GM19043 (cell line): ENCODE data around the gene MAVS.
"Not testable (repeated sequence)": the region's sequence is repeated elsewhere in the genome, so short reads cannot be mapped to it uniquely, and the experiment has no call there.

Source experiments
- ATAC-seq: cut with Tn5 transposase; IDR thresholded peaks from one replicate; pipeline ENCODE4 v1.9.1; 2021; ENCODE audit warnings: low read depth; ENCODE audit not compliant: unreplicated experiment

The MAVS gene

DNA sequence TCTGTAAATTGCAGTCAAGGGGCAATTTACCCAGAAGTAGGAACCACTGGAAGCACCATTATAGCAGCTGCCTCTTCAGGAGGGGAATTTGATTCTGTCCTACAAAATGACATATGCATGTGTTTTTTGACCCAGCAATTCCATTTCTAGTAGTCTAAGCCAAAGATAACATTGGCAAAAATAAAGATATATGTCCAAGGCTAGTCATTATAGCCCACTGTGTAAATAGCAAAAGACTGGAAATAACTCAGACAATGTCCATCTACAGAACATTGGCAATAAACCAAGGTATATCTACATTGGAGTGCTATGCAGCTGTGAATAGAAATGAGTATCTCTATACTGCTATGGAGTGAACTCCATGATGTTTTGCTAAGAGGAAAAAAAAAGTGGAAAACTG lies 30.0 kb downstream of the MAVS start:
- ATAC-seq, result no peak

DNA sequence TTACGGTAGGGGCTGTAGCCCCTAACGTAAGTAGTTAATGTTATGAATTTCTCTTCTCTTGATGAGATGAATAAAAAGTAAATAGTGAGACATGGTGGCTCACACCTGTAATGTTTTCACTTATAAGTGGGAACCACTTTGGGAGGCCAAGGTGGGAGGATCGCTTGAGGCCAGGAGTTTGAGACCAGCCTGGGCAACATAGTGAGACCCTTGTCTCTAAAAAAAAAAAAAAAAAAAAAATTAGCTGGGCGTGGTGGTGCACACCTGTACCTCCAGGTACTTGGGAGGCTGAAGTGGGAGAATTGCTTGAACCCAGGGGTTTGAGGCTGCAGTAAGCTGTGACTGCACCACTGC lies 32.3 kb downstream of the MAVS start:
- not testable (repeated sequence) for ATAC-seq

DNA sequence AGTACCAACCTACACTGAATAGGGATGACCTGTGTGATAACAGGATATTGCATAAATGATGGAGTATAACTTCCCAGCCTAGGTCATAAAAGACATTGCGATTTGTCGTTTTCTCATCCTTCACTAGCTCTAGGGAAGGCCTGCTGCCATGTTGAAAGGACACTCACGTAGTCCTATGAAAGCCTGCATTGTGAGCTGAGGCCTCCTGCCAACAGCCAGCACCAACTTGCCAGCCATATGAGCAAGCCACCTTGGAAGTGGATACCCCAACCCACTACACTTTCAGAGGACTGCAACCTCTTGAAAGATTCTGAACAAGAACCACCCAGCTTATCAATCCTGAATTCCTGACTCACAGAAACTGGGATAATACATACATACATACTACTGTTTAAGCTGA lies 39.1 kb downstream of the MAVS start:
- no peak for ATAC-seq

DNA sequence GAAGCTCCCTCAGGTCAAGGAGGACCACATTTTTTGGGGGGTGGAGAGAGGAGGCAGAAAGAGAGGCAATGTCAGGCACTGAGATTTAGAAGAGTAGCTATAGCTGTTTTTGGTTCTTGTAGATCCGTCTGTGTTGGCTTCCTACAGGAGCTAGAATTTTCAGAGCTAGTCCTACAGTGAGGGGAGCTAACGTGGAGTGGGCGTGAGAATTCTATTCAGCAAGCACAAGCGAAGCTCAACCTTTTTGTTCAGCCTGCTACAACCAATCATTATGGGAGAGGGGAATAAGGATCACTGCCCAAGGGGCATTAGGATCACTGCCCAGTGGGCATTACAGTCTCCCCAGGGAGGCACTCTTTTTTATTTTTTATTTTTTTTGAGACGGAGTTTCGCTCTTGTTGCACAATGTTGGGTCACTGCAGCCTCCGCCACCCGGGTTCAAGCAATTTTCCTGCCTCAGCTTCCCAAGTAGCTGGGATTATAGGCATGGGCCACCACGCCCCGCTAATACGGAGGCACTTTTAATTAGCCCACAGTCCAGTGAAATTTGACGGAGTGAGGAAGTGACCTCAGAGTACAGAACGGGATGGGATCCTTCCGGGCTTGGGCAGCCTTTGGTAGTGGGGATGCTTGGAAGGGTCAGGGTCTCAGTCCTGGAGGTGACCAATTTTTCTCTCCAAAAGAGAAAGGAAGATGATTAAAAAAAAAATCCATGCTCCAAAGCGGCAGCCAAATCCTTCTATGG lies 41.4 kb downstream of the MAVS start:
- no peak for ATAC-seq

DNA sequence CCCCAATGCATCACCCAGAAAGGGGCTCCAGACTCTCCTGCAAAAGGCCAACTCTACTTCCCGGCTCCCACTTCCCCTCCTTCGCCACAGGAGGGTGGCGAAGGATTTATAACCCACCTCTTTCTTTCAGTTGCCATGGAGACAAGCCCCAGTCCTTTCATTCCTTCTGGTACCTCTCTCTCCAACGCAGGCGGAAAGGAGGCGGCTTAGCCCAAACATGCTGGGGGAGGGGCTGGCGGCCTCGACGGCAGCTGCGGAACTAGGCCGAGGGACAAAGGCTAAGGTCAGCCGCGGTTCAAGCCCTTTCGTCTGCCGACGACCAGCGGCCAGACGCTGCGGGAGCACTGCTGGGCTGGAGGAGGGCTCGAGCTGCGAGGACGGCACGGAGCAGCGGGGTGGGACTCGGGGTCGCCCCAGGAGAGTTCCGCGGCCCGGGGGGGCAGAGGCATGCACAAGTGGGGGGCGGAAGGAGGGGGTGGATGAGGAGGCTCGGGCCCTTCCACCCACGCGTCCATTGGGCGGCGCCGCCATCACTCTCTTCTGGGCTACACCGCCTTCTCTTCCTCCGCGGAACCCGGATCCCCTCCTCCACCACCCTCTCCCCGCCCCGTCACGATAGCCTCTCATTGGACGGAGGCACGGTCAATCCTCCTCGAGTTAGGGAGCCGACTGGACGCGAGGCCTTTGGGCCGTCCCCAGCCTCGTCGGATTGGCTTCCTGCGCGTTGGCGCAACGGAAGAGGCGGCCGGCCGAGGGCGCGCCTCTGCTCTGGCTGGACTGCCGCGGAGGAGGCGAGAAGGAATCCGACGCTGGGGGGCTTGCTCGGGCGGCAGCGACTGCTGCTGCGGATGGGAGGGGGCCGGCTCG lies 42.2 kb downstream of the MAVS start, which contains the start of gene PANK2:
Gene PANK2, plus strand, starts transcription at position 766 of the 867 bp plus-strand sequence.
- peak; percentile 82 for ATAC-seq

DNA sequence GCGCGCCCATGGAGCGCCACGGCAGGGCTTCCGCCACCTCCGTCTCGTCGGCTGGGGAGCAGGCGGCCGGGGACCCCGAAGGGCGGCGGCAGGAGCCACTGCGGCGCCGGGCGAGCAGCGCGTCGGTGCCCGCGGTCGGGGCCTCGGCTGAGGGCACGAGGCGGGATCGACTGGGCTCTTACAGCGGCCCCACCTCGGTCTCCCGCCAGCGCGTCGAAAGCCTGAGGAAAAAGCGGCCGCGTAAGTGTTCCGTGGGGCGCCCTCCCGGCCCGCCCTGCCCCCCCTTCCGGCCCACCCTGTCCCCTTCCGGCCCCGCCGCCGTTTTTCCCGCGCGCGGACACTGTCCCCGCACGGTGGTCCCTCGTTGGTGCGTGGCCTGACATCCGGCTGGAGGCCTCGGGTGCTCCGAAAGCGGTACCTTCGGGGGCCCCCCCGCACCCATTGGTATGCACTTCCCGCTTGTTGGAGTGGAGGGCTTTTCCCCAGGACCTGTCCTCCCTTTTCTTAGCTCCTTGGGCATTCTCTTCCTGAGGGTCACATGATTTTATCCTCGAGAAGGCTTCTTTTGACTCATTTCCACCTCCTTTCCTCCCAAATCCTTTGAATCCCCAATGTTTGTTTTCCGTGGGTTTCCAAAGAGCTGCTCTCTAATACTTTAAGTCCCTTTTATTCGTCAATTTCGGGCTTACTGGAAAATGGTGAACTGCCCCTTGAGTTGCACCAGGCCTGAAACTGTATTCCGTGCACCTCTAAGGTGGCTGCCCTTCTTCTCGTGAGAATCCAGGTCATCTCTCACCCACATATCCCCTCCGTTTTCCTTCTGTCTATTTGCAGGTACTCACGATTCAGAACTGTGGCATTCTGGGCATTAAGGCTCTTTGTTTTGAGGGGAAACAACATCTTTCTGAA lies 43.1 kb downstream of the MAVS start:
- no peak for ATAC-seq

- no peak for ATAC-seq
Measured at GRCh38 chr20:3890398-3890751, 43.7 kb downstream of the MAVS start.

GRCh38 chr20:3890999-3891929 lies 44.6 kb downstream of the MAVS start:
- ATAC-seq, result no peak

DNA sequence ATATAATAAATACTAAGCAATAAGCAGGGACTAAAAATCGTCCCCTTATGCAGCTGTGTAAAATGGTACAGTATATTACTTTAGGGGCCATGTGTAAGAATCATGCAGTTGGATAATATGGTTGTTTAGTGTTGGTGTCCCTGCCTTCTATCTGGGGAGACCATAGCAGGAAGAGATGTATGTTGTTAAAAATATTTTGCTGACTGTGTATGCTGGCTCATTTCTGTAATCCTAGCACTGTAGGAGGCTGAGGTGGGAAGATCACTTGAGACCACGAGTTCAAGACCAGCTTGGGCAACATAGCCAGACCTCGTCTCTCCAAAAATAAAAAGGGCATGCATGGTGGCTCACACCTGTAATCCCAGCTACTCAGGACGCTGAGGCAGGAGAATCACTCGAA lies 48.2 kb downstream of the MAVS start:
- ATAC-seq, result no peak

GRCh38 chr20:3896302-3896701 lies 49.7 kb downstream of the MAVS start:
- no peak for ATAC-seq

GRCh38 chr20:3896853-3897583 lies 50.4 kb downstream of the MAVS start:
- no peak for ATAC-seq

DNA sequence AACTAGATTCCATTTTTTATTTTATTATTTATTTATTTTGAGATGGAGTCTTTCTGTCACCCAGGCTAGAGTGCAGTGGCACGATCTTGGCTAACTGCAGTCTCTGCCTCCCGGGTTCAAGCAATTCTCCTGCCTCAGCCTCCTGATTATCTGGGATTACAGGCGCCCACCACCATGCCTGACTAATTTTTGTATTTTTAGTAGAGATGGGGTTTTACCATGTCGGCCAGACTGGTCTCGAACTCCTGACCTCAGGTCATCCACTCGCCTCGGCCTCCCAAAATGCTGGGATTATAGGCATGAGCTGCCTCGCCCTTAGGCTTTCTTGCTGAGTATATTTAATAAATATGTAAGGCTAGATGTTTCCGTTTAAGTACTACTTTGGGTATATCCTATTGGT lies 51.5 kb downstream of the MAVS start:
- ATAC-seq, result not testable (repeated sequence)

DNA sequence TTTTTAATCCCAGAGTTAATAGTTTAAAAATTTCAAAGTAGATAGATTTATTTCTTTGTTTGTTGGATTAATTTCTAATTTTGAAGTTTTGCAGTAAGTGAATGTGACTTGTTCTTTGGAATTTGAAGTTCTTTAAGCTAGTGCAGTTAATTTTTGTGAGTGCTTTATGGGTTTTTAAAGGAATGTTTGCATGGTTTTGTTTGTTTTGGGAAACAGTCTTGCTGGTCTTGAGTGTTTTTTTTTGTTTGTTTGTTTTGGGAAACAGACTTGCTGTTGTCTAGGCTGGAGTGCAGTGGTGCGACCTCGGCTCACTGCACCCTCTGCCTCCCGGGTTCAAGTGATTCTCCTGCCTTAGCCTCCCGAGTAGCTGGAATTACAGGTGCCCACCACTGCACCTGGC lies 52.0 kb downstream of the MAVS start:
- no peak for ATAC-seq

DNA sequence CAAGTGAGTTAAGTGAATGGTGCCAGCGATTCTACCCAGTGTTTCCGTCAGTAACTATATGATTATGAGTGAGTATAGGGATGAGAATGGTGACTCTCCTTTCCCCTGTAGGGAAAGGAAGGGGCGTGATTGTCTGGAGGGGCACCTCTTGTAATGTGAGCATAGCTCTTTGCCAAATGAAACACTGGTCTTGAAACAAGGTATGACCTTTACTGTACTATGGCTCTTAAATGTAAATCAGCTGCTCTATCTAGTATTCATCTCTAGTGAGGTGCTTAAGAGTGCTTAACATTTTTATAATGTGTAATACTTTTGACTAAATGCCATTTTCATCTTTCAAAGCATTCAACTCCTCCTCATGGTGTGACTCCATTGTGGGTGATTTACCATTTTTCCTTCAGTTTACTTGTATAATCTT lies 53.6 kb downstream of the MAVS start:
- no peak for ATAC-seq

DNA sequence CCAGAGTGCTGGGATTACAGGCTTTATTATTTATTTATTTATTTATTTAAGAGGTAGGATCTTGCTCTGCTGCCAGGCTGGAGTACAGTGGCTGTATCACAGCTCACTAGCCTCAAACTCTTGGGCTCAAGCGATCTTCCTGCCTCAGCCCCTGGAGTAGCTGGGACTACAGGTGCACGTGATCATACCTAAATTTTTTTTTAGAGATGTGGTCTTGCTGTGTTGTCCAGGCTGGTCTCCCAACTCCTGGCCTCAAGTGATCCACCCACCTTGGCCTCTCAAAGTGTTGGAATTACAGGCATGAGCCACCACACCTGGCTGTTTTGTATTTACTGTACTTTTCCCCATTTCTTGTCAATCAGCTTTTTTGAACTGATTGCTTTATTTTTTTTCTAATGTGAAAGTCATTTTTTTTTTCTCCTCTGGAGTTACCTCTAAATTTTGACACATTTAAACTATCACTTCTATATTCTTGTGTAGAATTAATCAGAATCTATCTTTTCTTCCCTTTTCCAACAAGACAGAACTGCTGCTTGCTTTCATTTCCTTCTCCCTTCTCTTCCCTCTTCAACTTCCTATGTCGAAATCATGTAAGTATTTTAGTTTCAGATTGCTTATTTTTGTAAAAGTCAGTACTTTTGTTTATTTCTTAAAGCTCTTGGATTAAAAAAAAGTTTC lies 54.5 kb downstream of the MAVS start:
- no peak for ATAC-seq

DNA sequence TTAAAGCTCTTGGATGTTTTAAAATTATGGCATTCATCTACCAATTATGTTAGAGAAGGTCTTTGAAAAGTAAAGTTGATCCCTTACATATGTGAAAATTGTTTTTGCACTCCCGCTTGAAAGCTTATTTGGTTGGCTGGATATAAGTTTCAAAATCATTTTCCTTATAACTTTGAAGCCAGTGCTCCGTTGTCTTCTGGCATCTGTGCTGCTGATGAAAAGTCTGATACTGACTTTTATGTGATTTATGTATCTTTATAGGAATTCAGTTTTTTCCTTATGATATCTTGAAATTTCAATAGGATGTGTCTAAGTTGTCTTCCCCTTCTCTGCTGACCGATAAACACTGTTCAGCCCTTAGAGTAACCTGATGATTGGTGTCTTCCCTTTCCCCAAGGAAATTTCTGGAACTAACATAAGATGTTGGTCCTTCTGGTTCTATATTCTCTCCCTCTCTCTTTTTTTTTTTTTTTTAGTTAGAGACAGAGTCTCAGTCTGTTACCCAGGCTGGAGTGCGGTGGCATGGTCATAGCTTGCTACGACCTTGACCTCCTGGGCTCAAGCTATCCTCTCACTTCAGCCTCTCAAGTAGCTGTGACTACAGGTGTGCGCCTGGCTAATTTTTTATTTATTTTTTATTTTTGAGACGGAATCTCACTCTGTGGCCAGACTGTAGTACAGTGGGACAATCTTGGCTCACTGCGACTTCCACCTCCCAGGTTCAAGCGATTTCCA lies 55.2 kb downstream of the MAVS start:
- ATAC-seq, result no peak

DNA sequence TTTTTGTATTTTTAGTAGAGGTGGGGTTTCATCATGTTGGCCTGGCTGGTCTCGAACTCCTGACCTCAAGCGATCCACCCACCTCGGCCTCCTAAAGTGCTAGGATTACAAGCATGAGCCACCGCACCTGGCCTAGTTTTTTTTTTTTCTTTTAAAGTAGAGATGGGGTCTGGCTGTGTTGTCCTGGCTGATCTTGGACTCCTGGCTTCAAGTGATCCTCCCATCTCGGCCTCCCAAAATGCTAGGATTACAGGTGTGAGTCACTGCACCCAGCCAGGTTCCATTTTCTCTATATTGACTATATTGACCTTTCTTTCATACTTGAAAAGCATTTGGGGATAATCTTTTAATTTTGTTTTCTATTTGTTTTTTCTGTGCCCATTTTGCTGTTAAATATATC lies 55.8 kb downstream of the MAVS start:
- no peak for ATAC-seq

GRCh38 chr20:3904224-3904623 lies 57.6 kb downstream of the MAVS start:
- no peak for ATAC-seq
